HUES48 (cell line): ENCODE data around the gene PCDHGB7.
A peak's percentile ranks its signal among the peaks of the same experiment; 100 is the strongest.
"Not testable (repeated sequence)": the region's sequence is repeated elsewhere in the genome, so short reads cannot be mapped to it uniquely, and the experiment has no call there.

ENCODE experiments used
- H3K27ac ChIP-seq: one replicate; pipeline ENCODE4 v1.7.0; 2013; ENCODE audit warnings: low read depth, low read length, inconsistent platforms
- H3K27me3 ChIP-seq: 2 replicates; pipeline ENCODE4 v1.6.1; 2013; ENCODE audit warnings: mild to moderate bottlenecking, low read length; ENCODE audit not compliant: control insufficient read depth, insufficient read depth
- H3K36me3 ChIP-seq: 2 replicates; pipeline ENCODE4 v1.6.1; 2013; ENCODE audit warnings: low read length; ENCODE audit not compliant: control insufficient read depth, insufficient read depth
- H3K4me1 ChIP-seq: 2 replicates; pipeline ENCODE4 v1.6.1; 2013; ENCODE audit warnings: mild to moderate bottlenecking, low read length; ENCODE audit not compliant: control insufficient read depth, insufficient read depth
- H3K4me3 ChIP-seq: 2 replicates; pipeline ENCODE4 v1.5.1; 2013; ENCODE audit warnings: mild to moderate bottlenecking, low read depth, low read length
- H3K9ac ChIP-seq: 2 replicates; pipeline ENCODE4 v1.6.1; 2013; ENCODE audit warnings: mild to moderate bottlenecking, low read depth, low read length, moderate library complexity
- H3K9me3 ChIP-seq: 2 replicates; pipeline ENCODE4 v1.6.1; 2013; ENCODE audit warnings: low read length; ENCODE audit not compliant: control insufficient read depth, insufficient read depth

PCDHGB7 gene

DNA sequence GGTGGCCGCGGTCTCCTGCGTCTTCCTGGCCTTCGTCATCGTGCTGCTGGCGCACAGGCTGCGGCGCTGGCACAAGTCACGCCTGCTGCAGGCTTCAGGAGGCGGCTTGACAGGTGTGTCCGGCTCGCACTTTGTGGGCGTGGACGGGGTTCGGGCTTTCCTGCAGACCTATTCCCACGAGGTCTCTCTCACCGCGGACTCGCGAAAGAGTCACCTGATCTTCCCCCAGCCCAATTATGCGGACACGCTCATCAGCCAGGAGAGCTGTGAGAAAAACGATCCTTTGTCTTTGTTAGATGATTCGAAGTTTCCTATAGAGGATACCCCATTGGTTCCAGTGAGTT lies 2.2 kb upstream of the PCDHGB7 start:
- Histone ChIP-seq H3K27me3 (peaks cover 13% of the 10 kb centered on the region), H3K9me3 (peaks cover 14% of the 10 kb centered on the region)
- H3K4me3 ChIP-seq, H3K36me3 ChIP-seq, H3K9ac ChIP-seq, H3K27ac ChIP-seq, H3K4me1 ChIP-seq: not testable (repeated sequence)

- Histone ChIP-seq H3K4me3 (no peak overlapping the region; the same call in 1 of the 2 replicates), H3K9ac (no peak overlapping the region), H3K9me3 (peaks cover 40% of the 10 kb centered on the region), H3K36me3 (no peaks in the 10 kb centered on the region), H3K27me3 (peaks cover 20% of the 10 kb centered on the region), H3K27ac (no peak overlapping the region), H3K4me1 (no peaks in the 10 kb centered on the region)
Observed at GRCh38 chr5:141419074-141419880, 1.8 kb downstream of the PCDHGB7 start.

GRCh38 chr5:141420855-141421488 lies 3.5 kb downstream of the PCDHGB7 start, which contains the start of gene PCDHGA11:
TSS of gene PCDHGA11 (plus strand) at chr5:141421051. CDS start at chr5:141421228, 177 bp downstream.
- H3K27ac ChIP-seq: no peak within 1 kb of the TSS
- peaks cover 46% of the 10 kb centered on the region for H3K9me3 ChIP-seq
- no peaks in the 10 kb centered on the region for H3K4me1 ChIP-seq
- no peak within 1 kb of the TSS for H3K9ac ChIP-seq
- peaks cover 20% of the 10 kb centered on the region for H3K27me3 ChIP-seq
- H3K36me3 ChIP-seq: no peaks in the 10 kb centered on the region
- peak within 1 kb of the TSS; percentile 58 for H3K4me3 ChIP-seq

- H3K9me3 ChIP-seq: peaks cover 49% of the 10 kb centered on the region
- H3K4me3 ChIP-seq: peak overlapping the region; percentile 58
- H3K9ac ChIP-seq: no peak overlapping the region
- no peak overlapping the region for H3K27ac ChIP-seq
- H3K36me3 ChIP-seq: 0 out of 2 replicates have a peak, but pooled peaks cover 3% of the 10 kb centered on the region
- peaks cover 20% of the 10 kb centered on the region for H3K27me3 ChIP-seq
- H3K4me1 ChIP-seq: no peaks in the 10 kb centered on the region
Observed at GRCh38 chr5:141421489-141421855, 4.0 kb downstream of the PCDHGB7 start.

DNA sequence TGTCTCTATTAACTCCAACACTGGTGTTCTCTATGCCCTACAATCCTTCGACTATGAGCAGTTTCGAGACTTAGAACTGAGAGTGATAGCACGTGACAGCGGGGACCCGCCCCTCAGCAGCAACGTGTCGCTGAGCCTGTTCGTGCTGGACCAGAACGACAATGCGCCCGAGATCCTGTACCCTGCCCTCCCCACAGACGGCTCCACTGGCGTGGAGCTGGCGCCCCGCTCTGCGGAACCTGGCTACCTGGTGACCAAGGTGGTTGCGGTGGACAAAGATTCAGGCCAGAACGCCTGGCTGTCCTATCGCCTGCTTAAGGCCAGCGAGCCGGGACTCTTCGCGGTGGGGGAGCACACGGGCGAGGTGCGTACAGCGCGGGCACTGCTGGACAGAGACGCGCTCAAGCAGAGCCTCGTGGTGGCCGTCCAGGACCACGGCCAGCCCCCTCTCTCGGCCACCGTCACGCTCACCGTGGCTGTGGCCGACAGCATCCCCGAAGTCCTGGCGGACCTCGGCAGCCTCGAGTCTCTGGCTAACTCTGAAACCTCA lies 5.3 kb downstream of the PCDHGB7 start:
- H3K4me3 ChIP-seq: no peak overlapping the region
- peaks cover 62% of the 10 kb centered on the region for H3K9me3 ChIP-seq
- no peak overlapping the region for H3K27ac ChIP-seq
- H3K27me3 ChIP-seq: peaks cover 20% of the 10 kb centered on the region
- H3K9ac ChIP-seq: no peak overlapping the region
- H3K36me3 ChIP-seq: 0 out of 2 replicates have a peak, but pooled peaks cover 4% of the 10 kb centered on the region
- H3K4me1 ChIP-seq: no peaks in the 10 kb centered on the region

- H3K9ac ChIP-seq: no peak overlapping the region
- H3K9me3 ChIP-seq: peaks cover 61% of the 10 kb centered on the region
- H3K4me1 ChIP-seq: no peaks in the 10 kb centered on the region
- H3K27me3 ChIP-seq: no peaks in the 10 kb centered on the region
- 0 out of 2 replicates have a peak, but pooled peaks cover 4% of the 10 kb centered on the region for H3K36me3 ChIP-seq
- H3K4me3 ChIP-seq: no peak overlapping the region
- no peak overlapping the region for H3K27ac ChIP-seq
Observed at GRCh38 chr5:141427783-141428426, 10.4 kb downstream of the PCDHGB7 start.

GRCh38 chr5:141430332-141431113 lies 13.0 kb downstream of the PCDHGB7 start, which contains the start of gene PCDHGA12:
TSS of gene PCDHGA12 (plus strand) at chr5:141430507. CDS start at chr5:141430760, 253 bp downstream.
- H3K9ac ChIP-seq: no peak within 1 kb of the TSS
- no peaks in the 10 kb centered on the region for H3K4me1 ChIP-seq
- H3K4me3 ChIP-seq: no peak within 1 kb of the TSS
- 0 out of 2 replicates have a peak, but pooled peaks cover 4% of the 10 kb centered on the region for H3K36me3 ChIP-seq
- H3K9me3 ChIP-seq: peaks cover 51% of the 10 kb centered on the region
- no peak within 1 kb of the TSS for H3K27ac ChIP-seq
- no peaks in the 10 kb centered on the region for H3K27me3 ChIP-seq

DNA sequence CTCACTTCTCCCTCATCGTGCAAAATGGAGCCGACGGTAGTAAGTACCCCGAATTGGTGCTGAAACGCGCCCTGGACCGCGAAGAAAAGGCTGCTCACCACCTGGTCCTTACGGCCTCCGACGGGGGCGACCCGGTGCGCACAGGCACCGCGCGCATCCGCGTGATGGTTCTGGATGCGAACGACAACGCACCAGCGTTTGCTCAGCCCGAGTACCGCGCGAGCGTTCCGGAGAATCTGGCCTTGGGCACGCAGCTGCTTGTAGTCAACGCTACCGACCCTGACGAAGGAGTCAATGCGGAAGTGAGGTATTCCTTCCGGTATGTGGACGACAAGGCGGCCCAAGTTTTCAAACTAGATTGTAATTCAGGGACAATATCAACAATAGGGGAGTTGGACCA lies 13.8 kb downstream of the PCDHGB7 start:
- H3K27me3 ChIP-seq: no peaks in the 10 kb centered on the region
- no peak overlapping the region for H3K4me3 ChIP-seq
- no peak overlapping the region for H3K9ac ChIP-seq
- no peak overlapping the region for H3K27ac ChIP-seq
- H3K9me3 ChIP-seq: peaks cover 51% of the 10 kb centered on the region
- H3K36me3 ChIP-seq: 0 out of 2 replicates have a peak, but pooled peaks cover 3% of the 10 kb centered on the region
- H3K4me1 ChIP-seq: no peaks in the 10 kb centered on the region

GRCh38 chr5:141432308-141432707 lies 14.8 kb downstream of the PCDHGB7 start:
- H3K36me3 ChIP-seq, H3K9ac ChIP-seq, H3K27me3 ChIP-seq, H3K4me3 ChIP-seq, H3K4me1 ChIP-seq, H3K27ac ChIP-seq: not testable (repeated sequence)
- H3K9me3 ChIP-seq: peaks cover 41% of the 10 kb centered on the region

DNA sequence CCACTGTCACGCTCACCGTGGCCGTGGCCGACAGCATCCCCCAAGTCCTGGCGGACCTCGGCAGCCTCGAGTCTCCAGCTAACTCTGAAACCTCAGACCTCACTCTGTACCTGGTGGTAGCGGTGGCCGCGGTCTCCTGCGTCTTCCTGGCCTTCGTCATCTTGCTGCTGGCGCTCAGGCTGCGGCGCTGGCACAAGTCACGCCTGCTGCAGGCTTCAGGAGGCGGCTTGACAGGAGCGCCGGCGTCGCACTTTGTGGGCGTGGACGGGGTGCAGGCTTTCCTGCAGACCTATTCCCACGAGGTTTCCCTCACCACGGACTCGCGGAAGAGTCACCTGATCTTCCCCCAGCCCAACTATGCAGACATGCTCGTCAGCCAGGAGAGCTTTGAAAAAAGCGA lies 15.2 kb downstream of the PCDHGB7 start:
- peaks cover 37% of the 10 kb centered on the region for H3K9me3 ChIP-seq
- H3K27ac ChIP-seq, H3K4me1 ChIP-seq, H3K9ac ChIP-seq, H3K36me3 ChIP-seq, H3K27me3 ChIP-seq, H3K4me3 ChIP-seq: not testable (repeated sequence)
